Right kidney (tissue), 1 donor: Measurements from ENCODE around the gene LMOD1.
"Not testable (repeated sequence)": the region's sequence is repeated elsewhere in the genome, so short reads cannot be mapped to it uniquely, and the experiment has no call there.

ENCODE experiments used
- DNase-seq: peaks from one replicate; pipeline ENCODE4 v3.0.0-alpha.2; 2016

Gene LMOD1

GRCh38 chr1:201859424-201859823 is 86.9 kb downstream of the LMOD1 start:
- DNase-seq, result no peak

- DNase-seq, result not testable (repeated sequence)
Measured at GRCh38 chr1:201856722-201857121, 89.6 kb downstream of the LMOD1 start.

GRCh38 chr1:201851949-201852348 is 94.4 kb downstream of the LMOD1 start:
- DNase-seq, result no peak

- DNase-seq, result no peak
Measured at GRCh38 chr1:201850053-201850397, 96.3 kb downstream of the LMOD1 start.

GRCh38 chr1:201849372-201850052 is 96.8 kb downstream of the LMOD1 start:
- no peak for DNase-seq

GRCh38 chr1:201848230-201848629 is 98.1 kb downstream of the LMOD1 start:
- no peak for DNase-seq

- DNase-seq, result no peak
Measured at GRCh38 chr1:201847150-201847549, 99.2 kb downstream of the LMOD1 start.
